DOHH2 (cell line): ENCODE measurements around the gene CPNE6.

Experiments used
- H3F3A ChIP-seq: fragments of 200-600 bp; sonication (generic), shearing (Covaris generic); 2 replicates; pipeline ENCODE4 v1.6.0; 2016; ENCODE audit warnings: antibody characterized with exemption, mild to moderate bottlenecking; ENCODE audit not compliant: control insufficient read depth, insufficient read depth
- H3K27ac ChIP-seq: fragments of 200-600 bp; sonication (generic); 2 replicates; pipeline ENCODE4 v1.5.1; 2014; ENCODE audit warnings: low read depth, mild to moderate bottlenecking, low read length, moderate library complexity
- H3K27me3 ChIP-seq: fragments of 200-600 bp; sonication (generic); 2 replicates; pipeline ENCODE4 v1.6.1; 2014; ENCODE audit warnings: mild to moderate bottlenecking, low read length, mixed read lengths; ENCODE audit not compliant: control insufficient read depth
- H3K36me3 ChIP-seq: fragments of 200-600 bp; sonication (generic); 2 replicates; pipeline ENCODE4 v1.6.1; 2014; ENCODE audit warnings: mild to moderate bottlenecking, low read length, moderate library complexity, mixed read lengths; ENCODE audit not compliant: control insufficient read depth
- H3K4me1 ChIP-seq: fragments of 200-600 bp; sonication (generic); 2 replicates; pipeline ENCODE4 v1.6.1; 2014; ENCODE audit warnings: mild to moderate bottlenecking, low read length, mixed read lengths; ENCODE audit not compliant: control insufficient read depth
- H3K4me2 ChIP-seq: fragments of 200-600 bp; sonication (generic); 2 replicates; pipeline ENCODE4 v1.6.0; 2014; ENCODE audit warnings: mild to moderate bottlenecking, low read length, moderate library complexity
- H3K4me3 ChIP-seq: fragments of 200-600 bp; sonication (generic); 2 replicates; pipeline ENCODE4 v1.5.1; 2014; ENCODE audit warnings: mild to moderate bottlenecking, low read length, mixed read lengths
- H3K79me2 ChIP-seq: fragments of 200-600 bp; sonication (generic); 2 replicates; pipeline ENCODE4 v1.6.1; 2014; ENCODE audit warnings: mild to moderate bottlenecking, low read length, mixed read lengths; ENCODE audit not compliant: control insufficient read depth
- H3K9me2 ChIP-seq: fragments of 200-600 bp; sonication (generic); replicated peaks from 2 replicates; pipeline ENCODE4 v1.6.1; 2014; ENCODE audit warnings: mild to moderate bottlenecking, low read length, mixed read lengths; ENCODE audit not compliant: control insufficient read depth
- H3K9me3 ChIP-seq: fragments of 200-600 bp; sonication (generic); 2 replicates; pipeline ENCODE4 v1.6.1; 2014; ENCODE audit warnings: antibody characterized with exemption, low read length, mixed read lengths; ENCODE audit not compliant: control insufficient read depth, insufficient read depth
- H4K20me1 ChIP-seq: fragments of 200-600 bp; sonication (generic); 2 replicates; pipeline ENCODE4 v1.6.0; 2014; ENCODE audit warnings: low read depth, mild to moderate bottlenecking, antibody characterized with exemption, low read length, moderate library complexity; ENCODE audit not compliant: control insufficient read depth, insufficient read depth
- CTCF ChIP-seq: fragments of 200-600 bp; sonication (generic); IDR thresholded peaks from one replicate; pipeline ENCODE4 v1.5.1; 2014; ENCODE audit warnings: antibody characterized with exemption, mild to moderate bottlenecking, low read depth, low read length; ENCODE audit not compliant: poor library complexity, severe bottlenecking
- EZH2phosphoT487 ChIP-seq: fragments of 200-600 bp; sonication (generic); IDR thresholded peaks from 2 replicates; pipeline ENCODE4 v1.6.1; 2017; ENCODE audit warnings: borderline replicate concordance, mild to moderate bottlenecking, antibody characterized with exemption, low read length, moderate library complexity, mixed read lengths

Gene CPNE6

GRCh38 chr14:24071836-24072430, 571 bp downstream of the CPNE6 start:
- Histone ChIP-seq H3K27ac (no peak overlapping the region), H3K36me3 (no peaks in the 10 kb centered on the region), H3K79me2 (no peaks in the 10 kb centered on the region), H4K20me1 (no peaks in the 10 kb centered on the region), H3K4me1 (peaks cover 10% of the 10 kb centered on the region), H3K9me3 (no peaks in the 10 kb centered on the region), H3K4me3 (no peak overlapping the region), H3K27me3 (no peaks in the 10 kb centered on the region), H3K4me2 (no peak overlapping the region), H3K9me2 (no peaks in the 10 kb centered on the region), H3F3A (no peaks in the 10 kb centered on the region)
- TF ChIP-seq CTCF = no peak

GRCh38 chr14:24072436-24072835, 1.1 kb downstream of the CPNE6 start:
- H3K36me3 ChIP-seq = no peaks in the 10 kb centered on the region
- H3K27me3 ChIP-seq = no peaks in the 10 kb centered on the region
- TF ChIP-seq EZH2phosphoT487 (no peak), CTCF (no peak)
- H3K9me3 ChIP-seq = no peaks in the 10 kb centered on the region
- H3K4me1 ChIP-seq = peaks cover 10% of the 10 kb centered on the region
- H3K27ac ChIP-seq = no peak overlapping the region
- no peaks in the 10 kb centered on the region for H4K20me1 ChIP-seq
- H3K79me2 ChIP-seq = no peaks in the 10 kb centered on the region
- H3K4me2 ChIP-seq = no peak overlapping the region
- no peaks in the 10 kb centered on the region for H3F3A ChIP-seq
- H3K9me2 ChIP-seq = no peaks in the 10 kb centered on the region
- H3K4me3 ChIP-seq = no peak overlapping the region

GRCh38 chr14:24072881-24073877, 1.8 kb downstream of the CPNE6 start:
- no peaks in the 10 kb centered on the region for H3K36me3 ChIP-seq
- H3K27me3 ChIP-seq = no peaks in the 10 kb centered on the region
- H3K9me3 ChIP-seq = no peaks in the 10 kb centered on the region
- H3K79me2 ChIP-seq = no peaks in the 10 kb centered on the region
- no peak overlapping the region for H3K27ac ChIP-seq
- peaks cover 10% of the 10 kb centered on the region for H3K4me1 ChIP-seq
- H3K9me2 ChIP-seq = no peaks in the 10 kb centered on the region
- no peak overlapping the region for H3K4me3 ChIP-seq
- H3K4me2 ChIP-seq = no peak overlapping the region
- H4K20me1 ChIP-seq = no peaks in the 10 kb centered on the region
- no peaks in the 10 kb centered on the region for H3F3A ChIP-seq
- TF ChIP-seq EZH2phosphoT487 (no peak), CTCF (no peak)
